Caco-2 (cell line): ENCODE data around the gene SARDH. TPM values are rescaled to one million over a fixed set of nuclear protein-coding genes. Genes with fewer than 3 reads are reported as not detected.

Experiments
- BruUV-seq: library from RNA; stranded (reverse); fragments of 400-500 nt; replicated peaks from 2 replicates; lab custom pipeline; 2021; lab: Mats Ljungman, UMichigan
- CTCF ChIA-PET: fragments of 300-600 bp; sonication (Branson Sonifier 250); formaldehyde crosslinking; loops from one replicate; lab custom pipeline; 2022; ENCODE audit warnings: antibody characterized with exemption; lab: Charles Lee
- POLR2A ChIA-PET: fragments of 300-600 bp; sonication (Branson Sonifier 250); formaldehyde crosslinking; loops from one replicate; lab custom pipeline; 2022; ENCODE audit warnings: antibody characterized with exemption; lab: Charles Lee
- DNase-seq, 2 experiments: peaks; one replicate each; pipeline versions ENCODE4 v3.0.0 to v3.0.0-alpha.2; 2020 to 2022
- H3K27me3 ChIP-seq: replicated peaks from 2 replicates; pipeline ENCODE4 v1.6.0; 2011; ENCODE audit warnings: low read length; ENCODE audit not compliant: control insufficient read depth, insufficient read depth
- H3K36me3 ChIP-seq: 2 replicates; pipeline ENCODE4 v1.5.1; 2011; ENCODE audit warnings: low read length; ENCODE audit not compliant: control insufficient read depth, insufficient read depth
- H3K4me1 ChIP-seq: fragments of 250-450 bp; sonication (Bioruptor Pico); 2 replicates; pipeline ENCODE4 v1.5.1; 2020; ENCODE audit warnings: mild to moderate bottlenecking
- H3K4me3 ChIP-seq: 2 replicates; pipeline ENCODE4 v1.5.1; 2011; ENCODE audit warnings: low read depth, mild to moderate bottlenecking, control low read depth, low read length
- H3K9me3 ChIP-seq: fragments of 250-450 bp; sonication (Bioruptor Pico); 2 replicates; pipeline ENCODE4 v1.5.1; 2020; ENCODE audit warnings: mild to moderate bottlenecking, moderate library complexity
- H3K27ac Mint-ChIP-seq: one replicate; pipeline ENCODE4 v1.8.0; 2022; ENCODE audit warnings: mixed read lengths; ENCODE audit not compliant: unreplicated experiment
- H3K27me3 Mint-ChIP-seq: one replicate; pipeline ENCODE4 v1.8.0; 2022; ENCODE audit warnings: mixed read lengths; ENCODE audit not compliant: insufficient read depth, unreplicated experiment
- H3K36me3 Mint-ChIP-seq: one replicate; pipeline ENCODE4 v1.8.0; 2022; ENCODE audit warnings: mild to moderate bottlenecking, mixed read lengths; ENCODE audit not compliant: insufficient read depth, unreplicated experiment
- H3K4me1 Mint-ChIP-seq: one replicate; pipeline ENCODE4 v1.8.0; 2022; ENCODE audit warnings: low read depth, mixed read lengths; ENCODE audit not compliant: unreplicated experiment
- H3K4me3 Mint-ChIP-seq: one replicate; pipeline ENCODE4 v1.8.0; 2022; ENCODE audit warnings: mild to moderate bottlenecking, moderate library complexity, mixed read lengths; ENCODE audit not compliant: unreplicated experiment
- H3K9me3 Mint-ChIP-seq: one replicate; pipeline ENCODE4 v1.8.0; 2022; ENCODE audit warnings: mixed read lengths; ENCODE audit not compliant: unreplicated experiment
- intact Hi-C: fragments of 100-400 bp; cut with micrococcal nuclease; formaldehyde crosslinking; loops from one replicate; pipeline ENCODE4 v1.10.0; 2022; ENCODE audit not compliant: unreplicated experiment
- total RNA-seq: library from RNA; stranded (reverse); gene quantifications from 2 replicates; pipeline ENCODE4 v1.2.3, GENCODE V29; 2022
- TF ChIP-seq, protein P1 (sequence below), 2 experiments: fragments of 200-600 bp in 1 of 2; IDR thresholded peaks; 1 replicate in 1 of 2; 2 replicates in 1 of 2; pipeline versions ENCODE4 v1.5.1 to v1.8.0; 2011 to 2022; ENCODE audit warnings: antibody characterized with exemption in 1 of 2, control low read depth in 1 of 2, inconsistent platforms in 1 of 2, low read depth in 1 of 2, low read length in 1 of 2, mild to moderate bottlenecking in 1 of 2, moderate library complexity in 1 of 2; ENCODE audit not compliant: insufficient read depth in 1 of 2, severe bottlenecking in 1 of 2, unreplicated experiment in 1 of 2

Gene SARDH
- total RNA-seq, 1 experiment from 2014 or later = 0.36 TPM

DNA sequence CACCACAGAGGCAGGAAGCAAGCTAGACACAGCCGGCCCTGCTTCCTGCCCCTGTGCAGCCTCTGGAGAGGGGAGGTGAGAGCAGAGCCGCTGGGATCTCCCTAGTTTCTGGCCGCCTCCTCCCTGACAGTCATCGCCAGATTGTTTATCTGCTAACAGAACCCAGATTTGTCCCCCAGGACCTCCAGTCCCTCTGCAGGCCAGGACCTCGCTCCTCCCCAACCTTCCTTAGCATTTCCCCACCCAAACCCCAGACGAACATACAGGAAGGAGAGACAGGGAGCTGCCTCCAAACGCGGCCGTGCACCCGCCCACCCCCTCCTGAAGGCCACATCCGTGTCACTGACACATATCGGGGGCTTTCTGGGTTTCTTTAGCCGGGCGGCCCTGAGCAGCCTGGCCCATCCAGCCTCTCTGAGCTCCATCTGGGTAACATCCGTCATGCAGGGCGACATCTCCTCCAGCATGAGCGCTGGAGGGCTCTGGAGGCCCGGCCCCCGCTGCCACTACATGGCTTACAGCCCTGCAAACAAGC, 54.5 kb downstream of the SARDH start:
- Histone ChIP-seq H3K27me3 (no peaks in the 10 kb centered on the region), H3K4me1 (no peaks in the 10 kb centered on the region), H3K9me3 (no peaks in the 10 kb centered on the region), H3K4me3 (no peak overlapping the region), H3K36me3 (no peaks in the 10 kb centered on the region)
- DNase-seq = no peak
- no peaks in the 10 kb centered on the region for H3K36me3 Mint-ChIP-seq
- no peaks in the 10 kb centered on the region for H3K27me3 Mint-ChIP-seq
- ChIA-PET POLR2A (no interaction called here), CTCF (no interaction called here)
- H3K27ac Mint-ChIP-seq = no peak overlapping the region
- TF ChIP-seq, protein P1, sequence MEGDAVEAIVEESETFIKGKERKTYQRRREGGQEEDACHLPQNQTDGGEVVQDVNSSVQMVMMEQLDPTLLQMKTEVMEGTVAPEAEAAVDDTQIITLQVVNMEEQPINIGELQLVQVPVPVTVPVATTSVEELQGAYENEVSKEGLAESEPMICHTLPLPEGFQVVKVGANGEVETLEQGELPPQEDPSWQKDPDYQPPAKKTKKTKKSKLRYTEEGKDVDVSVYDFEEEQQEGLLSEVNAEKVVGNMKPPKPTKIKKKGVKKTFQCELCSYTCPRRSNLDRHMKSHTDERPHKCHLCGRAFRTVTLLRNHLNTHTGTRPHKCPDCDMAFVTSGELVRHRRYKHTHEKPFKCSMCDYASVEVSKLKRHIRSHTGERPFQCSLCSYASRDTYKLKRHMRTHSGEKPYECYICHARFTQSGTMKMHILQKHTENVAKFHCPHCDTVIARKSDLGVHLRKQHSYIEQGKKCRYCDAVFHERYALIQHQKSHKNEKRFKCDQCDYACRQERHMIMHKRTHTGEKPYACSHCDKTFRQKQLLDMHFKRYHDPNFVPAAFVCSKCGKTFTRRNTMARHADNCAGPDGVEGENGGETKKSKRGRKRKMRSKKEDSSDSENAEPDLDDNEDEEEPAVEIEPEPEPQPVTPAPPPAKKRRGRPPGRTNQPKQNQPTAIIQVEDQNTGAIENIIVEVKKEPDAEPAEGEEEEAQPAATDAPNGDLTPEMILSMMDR (IDR thresholded peaks at IDR 0.05; ENCODE audit: insufficient read depth in 1 of 2, low read depth in 1 of 2, low read length in 1 of 2, severe bottlenecking in 1 of 2, unreplicated experiment in 1 of 2) = no peak
- peaks cover 7% of the 10 kb centered on the region for H3K4me1 Mint-ChIP-seq
- no peak overlapping the region for H3K4me3 Mint-ChIP-seq
- intact Hi-C loops = no loop called here
- no peaks in the 10 kb centered on the region for H3K9me3 Mint-ChIP-seq
- BruUV-seq = no TSS peak

DNA sequence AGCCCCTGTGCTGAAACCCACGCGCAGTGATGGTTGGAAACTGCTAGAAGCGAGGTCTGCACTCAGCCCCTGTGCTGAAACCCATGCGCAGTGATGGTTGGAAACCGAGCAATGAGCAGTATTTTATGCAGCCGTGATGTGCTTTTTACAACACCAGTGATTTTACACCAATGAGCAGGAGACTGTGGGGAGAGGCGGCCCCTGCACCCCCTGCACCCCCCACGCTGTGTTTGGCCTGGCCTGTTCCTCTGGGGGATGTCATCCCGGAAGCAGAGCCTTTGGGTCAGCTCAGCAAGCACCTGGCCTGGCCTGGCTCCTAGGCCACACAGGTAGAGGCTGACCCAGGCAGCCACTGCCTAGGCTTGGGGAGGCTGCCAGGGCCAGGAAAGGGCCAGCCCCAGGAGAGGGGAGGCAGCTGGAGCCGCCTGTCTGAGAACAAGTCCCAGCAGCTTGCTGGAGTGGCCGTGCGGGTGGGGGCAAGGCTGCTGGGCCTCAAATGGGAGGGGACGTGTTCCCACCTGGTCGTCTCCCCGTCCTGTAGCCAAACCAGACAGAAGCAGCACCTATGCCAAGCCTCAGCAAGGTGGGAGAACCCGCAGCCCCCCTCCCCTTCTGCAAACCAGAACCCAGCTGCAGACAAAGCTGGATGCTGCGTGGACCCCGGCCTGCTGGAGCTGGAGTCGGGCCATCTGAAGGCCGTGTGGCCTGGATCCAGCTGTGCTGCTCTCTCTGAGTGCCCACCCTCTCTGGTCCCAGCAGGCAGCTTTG, 55.1 kb downstream of the SARDH start:
- peaks cover under 1% of the 10 kb centered on the region for H3K4me1 Mint-ChIP-seq
- BruUV-seq = no TSS peak
- ChIA-PET CTCF (no interaction called here), POLR2A (no interaction called here)
- no peaks in the 10 kb centered on the region for H3K36me3 Mint-ChIP-seq
- H3K9me3 ChIP-seq = no peaks in the 10 kb centered on the region
- TF ChIP-seq, protein P1 (IDR thresholded peaks at IDR 0.05; ENCODE audit: insufficient read depth in 1 of 2, low read depth in 1 of 2, low read length in 1 of 2, severe bottlenecking in 1 of 2, unreplicated experiment in 1 of 2) = no peak
- no peak overlapping the region for H3K4me3 Mint-ChIP-seq
- DNase-seq = no peak
- H3K36me3 ChIP-seq = no peaks in the 10 kb centered on the region
- H3K27ac Mint-ChIP-seq = no peak overlapping the region
- no peaks in the 10 kb centered on the region for H3K4me1 ChIP-seq
- intact Hi-C loops = no loop called here
- no peaks in the 10 kb centered on the region for H3K27me3 Mint-ChIP-seq
- H3K4me3 ChIP-seq = no peak overlapping the region
- H3K27me3 ChIP-seq = no peaks in the 10 kb centered on the region
- no peaks in the 10 kb centered on the region for H3K9me3 Mint-ChIP-seq

DNA sequence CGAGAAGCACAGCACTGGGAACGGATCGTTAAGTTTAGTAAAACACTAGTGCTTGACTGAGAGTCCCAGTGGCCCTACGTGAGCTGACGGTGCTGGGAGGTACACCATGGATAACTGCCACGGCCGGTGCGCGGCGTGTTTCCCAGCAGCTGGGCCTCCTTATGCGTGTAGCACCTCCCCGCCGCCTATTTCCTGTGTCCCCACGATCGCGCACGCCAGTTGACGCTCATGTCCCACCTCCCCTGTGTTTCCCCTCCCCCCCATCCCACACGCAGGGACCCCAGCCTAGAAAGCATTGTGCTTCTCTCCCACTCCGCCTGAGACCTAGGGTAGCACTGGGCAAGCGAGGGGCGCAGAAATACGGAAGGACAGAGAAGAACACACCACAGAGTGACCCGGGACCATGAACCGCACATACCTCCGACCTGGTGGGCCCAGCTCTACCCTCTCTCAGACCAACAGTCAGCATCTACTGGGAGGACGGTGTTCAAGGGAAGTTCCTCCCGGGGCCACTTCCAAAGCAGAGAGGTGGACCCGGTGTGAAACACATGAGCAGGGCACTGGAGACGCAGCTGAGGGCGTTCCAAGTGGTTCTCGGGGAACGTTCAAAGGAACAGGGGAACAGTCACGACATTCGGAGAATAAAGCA, 56.4 kb downstream of the SARDH start:
- intact Hi-C loops = no loop called here
- ChIA-PET POLR2A (no interaction called here), CTCF (no interaction called here)
- Mint-ChIP-seq H3K4me1 (peaks cover under 1% of the 10 kb centered on the region), H3K27ac (no peak overlapping the region), H3K27me3 (no peaks in the 10 kb centered on the region), H3K4me3 (no peak overlapping the region), H3K36me3 (no peaks in the 10 kb centered on the region), H3K9me3 (no peaks in the 10 kb centered on the region)
- Histone ChIP-seq H3K9me3 (no peaks in the 10 kb centered on the region), H3K4me1 (no peaks in the 10 kb centered on the region), H3K4me3 (no peak overlapping the region), H3K27me3 (no peaks in the 10 kb centered on the region), H3K36me3 (no peaks in the 10 kb centered on the region)
- no TSS peak for BruUV-seq
- TF ChIP-seq, protein P1 (IDR thresholded peaks at IDR 0.05; ENCODE audit: insufficient read depth in 1 of 2, low read depth in 1 of 2, low read length in 1 of 2, severe bottlenecking in 1 of 2, unreplicated experiment in 1 of 2) = no peak
- no peak for DNase-seq
